ENCODE results near the gene SDC3.

The SDC3 gene

GRCh38 chr1:30908316-30908695 lies 252 bp downstream of the SDC3 start:
- H3K4me1 ChIP-seq (ENCODE audit: control insufficient read depth, insufficient read depth, low read length), result peaks cover 27% of the 10 kb centered on the region
- H3K9me3 ChIP-seq (ENCODE audit: control insufficient read depth, low read length), result no peaks in the 10 kb centered on the region
- H3K9ac ChIP-seq (ENCODE audit: low read length), result no peak overlapping the region
- peaks cover 9% of the 10 kb centered on the region for H3K27me3 ChIP-seq (ENCODE audit: control insufficient read depth, insufficient read depth, low read length)
- no peak overlapping the region for H3K4me3 ChIP-seq (ENCODE audit: low read length)
- no peaks in the 10 kb centered on the region for H3K36me3 ChIP-seq (ENCODE audit: control insufficient read depth, insufficient read depth, low read length)

- Histone ChIP-seq H3K27me3 (ENCODE audit: control insufficient read depth, insufficient read depth, low read length) (peaks cover 9% of the 10 kb centered on the region), H3K4me3 (ENCODE audit: low read length) (no peak overlapping the region), H3K9ac (ENCODE audit: low read length) (peak overlapping the region; percentile 69), H3K36me3 (ENCODE audit: control insufficient read depth, insufficient read depth, low read length) (no peaks in the 10 kb centered on the region), H3K9me3 (ENCODE audit: control insufficient read depth, low read length) (no peaks in the 10 kb centered on the region), H3K4me1 (ENCODE audit: control insufficient read depth, insufficient read depth, low read length) (peaks cover 29% of the 10 kb centered on the region)
These were observed 860 bp downstream of the SDC3 start for GRCh38 chr1:30907481-30908315.

- Histone ChIP-seq H3K36me3 (ENCODE audit: control insufficient read depth, insufficient read depth, low read length) (no peaks in the 10 kb centered on the region), H3K27me3 (ENCODE audit: control insufficient read depth, insufficient read depth, low read length) (peaks cover 9% of the 10 kb centered on the region), H3K9ac (ENCODE audit: low read length) (no peak overlapping the region), H3K4me3 (ENCODE audit: low read length) (no peak overlapping the region), H3K4me1 (ENCODE audit: control insufficient read depth, insufficient read depth, low read length) (peaks cover 38% of the 10 kb centered on the region), H3K9me3 (ENCODE audit: control insufficient read depth, low read length) (no peaks in the 10 kb centered on the region)
These were observed 1.7 kb downstream of the SDC3 start for GRCh38 chr1:30906631-30907441.

GRCh38 chr1:30905916-30906620 lies 2.5 kb downstream of the SDC3 start:
- Histone ChIP-seq H3K9ac (ENCODE audit: low read length) (no peak overlapping the region), H3K27me3 (ENCODE audit: control insufficient read depth, insufficient read depth, low read length) (peaks cover 9% of the 10 kb centered on the region), H3K9me3 (ENCODE audit: control insufficient read depth, low read length) (no peaks in the 10 kb centered on the region), H3K4me1 (ENCODE audit: control insufficient read depth, insufficient read depth, low read length) (peaks cover 40% of the 10 kb centered on the region), H3K36me3 (ENCODE audit: control insufficient read depth, insufficient read depth, low read length) (no peaks in the 10 kb centered on the region), H3K4me3 (ENCODE audit: low read length) (no peak overlapping the region)

- Histone ChIP-seq H3K36me3 (ENCODE audit: control insufficient read depth, insufficient read depth, low read length) (no peaks in the 10 kb centered on the region), H3K27me3 (ENCODE audit: control insufficient read depth, insufficient read depth, low read length) (peaks cover 9% of the 10 kb centered on the region), H3K4me1 (ENCODE audit: control insufficient read depth, insufficient read depth, low read length) (peaks cover 40% of the 10 kb centered on the region), H3K4me3 (ENCODE audit: low read length) (no peak overlapping the region), H3K9me3 (ENCODE audit: control insufficient read depth, low read length) (no peaks in the 10 kb centered on the region), H3K9ac (ENCODE audit: low read length) (no peak overlapping the region)
These were observed 3.2 kb downstream of the SDC3 start for GRCh38 chr1:30905403-30905802.

GRCh38 chr1:30904962-30905335 lies 3.6 kb downstream of the SDC3 start:
- Histone ChIP-seq H3K4me1 (ENCODE audit: control insufficient read depth, insufficient read depth, low read length) (peaks cover 39% of the 10 kb centered on the region), H3K9me3 (ENCODE audit: control insufficient read depth, low read length) (no peaks in the 10 kb centered on the region), H3K9ac (ENCODE audit: low read length) (no peak overlapping the region), H3K27me3 (ENCODE audit: control insufficient read depth, insufficient read depth, low read length) (peaks cover 9% of the 10 kb centered on the region), H3K36me3 (ENCODE audit: control insufficient read depth, insufficient read depth, low read length) (no peaks in the 10 kb centered on the region), H3K4me3 (ENCODE audit: low read length) (no peak overlapping the region)

GRCh38 chr1:30904191-30904961 lies 4.2 kb downstream of the SDC3 start:
- Histone ChIP-seq H3K4me1 (ENCODE audit: control insufficient read depth, insufficient read depth, low read length) (peaks cover 34% of the 10 kb centered on the region), H3K9ac (ENCODE audit: low read length) (no peak overlapping the region)

GRCh38 chr1:30903343-30904034 lies 5.1 kb downstream of the SDC3 start:
- Histone ChIP-seq H3K9ac (ENCODE audit: low read length) (no peak overlapping the region), H3K9me3 (ENCODE audit: control insufficient read depth, low read length) (no peaks in the 10 kb centered on the region), H3K36me3 (ENCODE audit: control insufficient read depth, insufficient read depth, low read length) (no peaks in the 10 kb centered on the region), H3K4me3 (ENCODE audit: low read length) (no peak overlapping the region), H3K4me1 (ENCODE audit: control insufficient read depth, insufficient read depth, low read length) (peaks cover 29% of the 10 kb centered on the region), H3K27me3 (ENCODE audit: control insufficient read depth, insufficient read depth, low read length) (peaks cover 9% of the 10 kb centered on the region)

More at GRCh38 chr1:30904191-30904961, 4.2 kb downstream of the SDC3 start:
- Histone ChIP-seq H3K4me3 (ENCODE audit: low read length) (no peak overlapping the region), H3K36me3 (ENCODE audit: control insufficient read depth, insufficient read depth, low read length) (no peaks in the 10 kb centered on the region), H3K9me3 (ENCODE audit: control insufficient read depth, low read length) (no peaks in the 10 kb centered on the region), H3K27me3 (ENCODE audit: control insufficient read depth, insufficient read depth, low read length) (peaks cover 9% of the 10 kb centered on the region)

- H3K36me3 ChIP-seq (ENCODE audit: control insufficient read depth, insufficient read depth, low read length), result no peaks in the 10 kb centered on the region
- H3K4me1 ChIP-seq (ENCODE audit: control insufficient read depth, insufficient read depth, low read length), result peaks cover 28% of the 10 kb centered on the region
- no peak overlapping the region for H3K4me3 ChIP-seq (ENCODE audit: low read length)
- H3K27me3 ChIP-seq (ENCODE audit: control insufficient read depth, insufficient read depth, low read length), result peaks cover 6% of the 10 kb centered on the region
- no peak overlapping the region for H3K9ac ChIP-seq (ENCODE audit: low read length)
- H3K9me3 ChIP-seq (ENCODE audit: control insufficient read depth, low read length), result no peaks in the 10 kb centered on the region
These were observed 5.8 kb downstream of the SDC3 start for GRCh38 chr1:30902593-30903290.

GRCh38 chr1:30901798-30902581 lies 6.6 kb downstream of the SDC3 start:
- peak overlapping the region; percentile 52 for H3K9ac ChIP-seq (ENCODE audit: low read length)
- no peak overlapping the region for H3K4me3 ChIP-seq (ENCODE audit: low read length)
- H3K4me1 ChIP-seq (ENCODE audit: control insufficient read depth, insufficient read depth, low read length), result peaks cover 21% of the 10 kb centered on the region
- H3K27me3 ChIP-seq (ENCODE audit: control insufficient read depth, insufficient read depth, low read length), result no peaks in the 10 kb centered on the region
- no peaks in the 10 kb centered on the region for H3K36me3 ChIP-seq (ENCODE audit: control insufficient read depth, insufficient read depth, low read length)
- H3K9me3 ChIP-seq (ENCODE audit: control insufficient read depth, low read length), result no peaks in the 10 kb centered on the region
